SK-N-SH (cell line): ENCODE data around the gene CETP. TPM values are rescaled to one million over a fixed set of nuclear protein-coding genes. Genes with fewer than 3 reads are reported as not detected.

Experiments used
- CTCF ChIA-PET: fragments of 300-600, 350-600 bp; formaldehyde crosslinking; extraction: SDS; loops from one replicate; lab custom pipeline; 2021; lab: Yijun Ruan, JAX
- POLR2A ChIA-PET: fragments of 350-600 bp; sonication (Branson Sonifier 250); formaldehyde crosslinking; extraction: SDS; loops from one replicate; lab custom pipeline; 2020; ENCODE audit warnings: antibody characterized with exemption, inconsistent platforms; lab: Yijun Ruan, JAX
- DNase-seq: peaks from one replicate; pipeline ENCODE4 v3.0.0; 2012
- H2AFZ ChIP-seq: fragments of 200-600 bp; sonication (generic); 2 replicates; pipeline ENCODE4 v1.8.1; 2016; ENCODE audit warnings: antibody characterized with exemption, mild to moderate bottlenecking, low read depth
- H3F3A ChIP-seq: fragments of 200-600 bp; sonication (generic); replicated peaks from 2 replicates; pipeline ENCODE3; 2016; ENCODE audit warnings: antibody characterized with exemption, mild to moderate bottlenecking; ENCODE audit not compliant: insufficient read depth
- H3K27ac ChIP-seq, 2 experiments: fragments of 200-500 bp in 1 of 2; fragments of 200-600 bp in 1 of 2; sonication (Bioruptor generic) in 1 of 2; sonication (generic), shearing (Covaris generic) in 1 of 2; 2 replicates each; pipeline versions ENCODE4 v1.5.1 to v1.6.1; 2014 to 2016; ENCODE audit warnings: low read depth in 2 of 2, inconsistent platforms in 1 of 2, low read length in 1 of 2, mild to moderate bottlenecking in 1 of 2, mixed read lengths in 1 of 2
- H3K27me3 ChIP-seq: fragments of 200-600 bp; sonication (generic), shearing (Covaris generic); 2 replicates; pipeline ENCODE4 v1.6.1; 2016; ENCODE audit warnings: mixed run types; ENCODE audit not compliant: insufficient read depth
- H3K36me3 ChIP-seq, 2 experiments: fragments of 200-500 bp in 1 of 2; fragments of 200-600 bp in 1 of 2; sonication (Bioruptor generic) in 1 of 2; sonication (generic) in 1 of 2; replicated peaks in 1 of 2; 2 replicates each; pipeline versions ENCODE3 to v1.5.1; 2014 to 2016; ENCODE audit warnings: low read length in 1 of 2, mild to moderate bottlenecking in 1 of 2; ENCODE audit not compliant: insufficient read depth in 2 of 2, control insufficient read depth in 1 of 2
- H3K4me1 ChIP-seq, 2 experiments: fragments of 200-500 bp in 1 of 2; fragments of 200-600 bp in 1 of 2; sonication (Bioruptor generic) in 1 of 2; sonication (generic), shearing (Covaris generic) in 1 of 2; 2 replicates each; pipeline versions ENCODE4 v1.5.1 to v1.6.1; 2014 to 2016; ENCODE audit warnings: low read depth in 1 of 2, low read length in 1 of 2, mixed run types in 1 of 2; ENCODE audit not compliant: insufficient read depth in 2 of 2, control insufficient read depth in 1 of 2
- H3K4me2 ChIP-seq: fragments of 200-600 bp; sonication (generic), shearing (Covaris generic); 2 replicates; pipeline ENCODE4 v1.6.1; 2017; ENCODE audit warnings: mixed run types
- H3K4me3 ChIP-seq, 2 experiments: fragments of 200-500 bp in 1 of 2; fragments of 200-600 bp in 1 of 2; sonication (Bioruptor generic) in 1 of 2; sonication (generic), shearing (Covaris generic) in 1 of 2; 2 replicates each; pipeline versions ENCODE4 v1.5.1 to v1.8.1; 2014 to 2016; ENCODE audit warnings: low read depth in 2 of 2, inconsistent platforms in 1 of 2, low read length in 1 of 2, mild to moderate bottlenecking in 1 of 2, mixed read lengths in 1 of 2, moderate library complexity in 1 of 2
- H3K79me2 ChIP-seq: fragments of 200-600 bp; sonication (generic); 2 replicates; pipeline ENCODE4 v1.8.1; 2017; ENCODE audit warnings: mild to moderate bottlenecking; ENCODE audit not compliant: insufficient read depth
- H3K9ac ChIP-seq: fragments of 200-600 bp; sonication (generic); 2 replicates; pipeline ENCODE4 v1.6.1; 2017; ENCODE audit warnings: mixed run types
- H3K9me2 ChIP-seq: fragments of 200-600 bp; sonication (generic); 2 replicates; pipeline ENCODE4 v1.6.1; 2017; ENCODE audit warnings: mixed run types
- H3K9me3 ChIP-seq: fragments of 200-600 bp; sonication (generic); 2 replicates; pipeline ENCODE4 v1.6.1; 2017; ENCODE audit warnings: mixed run types, mild to moderate bottlenecking, moderate library complexity
- H4K20me1 ChIP-seq: fragments of 200-600 bp; sonication (generic); 2 replicates; pipeline ENCODE4 v1.6.1; 2017; ENCODE audit warnings: mild to moderate bottlenecking, mixed run types; ENCODE audit not compliant: insufficient read depth
- CHD2 ChIP-seq: fragments of 150-350 bp; IDR thresholded peaks from 2 replicates; pipeline ENCODE4 v1.6.1; 2018; ENCODE audit warnings: low read length; ENCODE audit not compliant: partially characterized antibody
- ELF1 ChIP-seq: IDR thresholded peaks from 2 replicates; pipeline ENCODE4 v1.4.0; 2012
- EZH2phosphoT487 ChIP-seq: fragments of 200-600 bp; sonication (generic); IDR thresholded peaks from 2 replicates; pipeline ENCODE4 v1.6.1; 2017; ENCODE audit warnings: low read depth, mixed run types, mild to moderate bottlenecking, antibody characterized with exemption, moderate library complexity, borderline replicate concordance
- FOSL2 ChIP-seq: IDR thresholded peaks from 2 replicates; pipeline ENCODE4 v1.4.0; 2012; ENCODE audit warnings: low read depth, mild to moderate bottlenecking, moderate library complexity, borderline replicate concordance
- FOXM1 ChIP-seq: IDR thresholded peaks from 2 replicates; pipeline ENCODE4 v1.4.0; 2012; ENCODE audit warnings: low read depth, mild to moderate bottlenecking
- MEF2A ChIP-seq: IDR thresholded peaks from 2 replicates; pipeline ENCODE4 v1.4.0; 2012; ENCODE audit warnings: low read depth, borderline replicate concordance
- MXI1 ChIP-seq: IDR thresholded peaks from 2 replicates; pipeline ENCODE4 v1.6.1; 2012; ENCODE audit warnings: mild to moderate bottlenecking, low read depth, low read length, improper control_type of control experiment
- NFIC ChIP-seq: IDR thresholded peaks from 2 replicates; pipeline ENCODE4 v1.4.0; 2012; ENCODE audit warnings: borderline replicate concordance
- NRF1 ChIP-seq: IDR thresholded peaks from 2 replicates; pipeline ENCODE4 v1.6.1; 2012; ENCODE audit warnings: low read depth, mild to moderate bottlenecking, low read length
- SIN3A ChIP-seq: IDR thresholded peaks from 2 replicates; pipeline ENCODE4 v1.6.1; 2012; ENCODE audit warnings: low read depth, mild to moderate bottlenecking, low read length, moderate library complexity, borderline replicate concordance
- SMC3 ChIP-seq: IDR thresholded peaks from 2 replicates; pipeline ENCODE4 v1.6.1; 2012; ENCODE audit warnings: low read depth, low read length, improper control_type of control experiment
- YY1 ChIP-seq: IDR thresholded peaks from 2 replicates; pipeline ENCODE4 v1.4.0; 2012; ENCODE audit warnings: low read depth, mild to moderate bottlenecking
- WGBS: methylation state at CpG from one replicate; pipeline ENCODE4 v1.1.6; 2017; ENCODE audit warnings: low lambda C conversion rate; 5-methylcytosine and 5-hydroxymethylcytosine counted together
- polyA plus RNA-seq, 3 experiments: library from polyadenylated mRNA; depleted of rRNA; stranded (reverse); fragments of >200 nt; gene quantifications; 2 replicates each; pipeline ENCODE4 v1.2.3, GENCODE V29; 2012
- TF ChIP-seq, protein P1 (sequence below): IDR thresholded peaks from 2 replicates; pipeline ENCODE4 v1.4.0; 2012; ENCODE audit warnings: low read depth, borderline replicate concordance
- TF ChIP-seq, protein P2 (sequence below): fragments of 150-350 bp; IDR thresholded peaks from 2 replicates; pipeline ENCODE4 v1.6.1; 2017; ENCODE audit warnings: antibody characterized with exemption, low read length, low read depth, borderline replicate concordance
- TF ChIP-seq, protein P3 (sequence below): fragments of 150-350 bp; IDR thresholded peaks from 2 replicates; pipeline ENCODE4 v1.6.1; 2016; ENCODE audit warnings: mild to moderate bottlenecking, low read depth, low read length
- TF ChIP-seq, protein P4 (sequence below): IDR thresholded peaks from 2 replicates; pipeline ENCODE4; 2012
- TF ChIP-seq, protein P5 (sequence below): IDR thresholded peaks from 2 replicates; pipeline ENCODE4 v1.6.1; 2012; ENCODE audit warnings: mild to moderate bottlenecking, low read depth, low read length, moderate library complexity

The CETP gene
- polyA plus RNA-seq, 1 of the 3 experiments (the other 2 are of a cell fraction): not detected

DNA sequence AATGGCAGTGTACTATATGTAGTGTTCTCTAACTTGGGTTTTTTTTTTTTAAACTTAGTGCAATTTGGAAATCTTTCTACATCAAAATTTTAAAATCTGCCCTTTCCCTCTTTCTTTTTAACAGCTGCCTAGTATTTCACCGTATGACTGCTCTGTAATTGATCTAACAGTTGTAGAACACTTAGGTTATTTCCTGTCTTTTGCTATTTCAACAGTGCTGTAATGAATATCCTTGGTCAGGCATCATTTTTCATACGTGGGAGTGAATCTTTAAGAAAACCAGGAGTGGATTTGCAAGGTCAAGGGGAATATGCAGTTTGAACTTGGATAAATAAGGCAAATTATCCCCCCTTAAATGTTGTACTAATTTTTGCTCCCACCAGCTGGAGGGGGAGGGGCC lies 31.5 kb downstream of the CETP start:
- no peak overlapping the region for H2AFZ ChIP-seq
- TF ChIP-seq CHD2 (no peak), MXI1 (no peak), FOXM1 (no peak), MEF2A (no peak), NFIC (no peak), EZH2phosphoT487 (no peak), NRF1 (no peak), YY1 (no peak), SIN3A (no peak), ELF1 (no peak), FOSL2 (no peak), SMC3 (no peak)
- TF ChIP-seq, protein P1, sequence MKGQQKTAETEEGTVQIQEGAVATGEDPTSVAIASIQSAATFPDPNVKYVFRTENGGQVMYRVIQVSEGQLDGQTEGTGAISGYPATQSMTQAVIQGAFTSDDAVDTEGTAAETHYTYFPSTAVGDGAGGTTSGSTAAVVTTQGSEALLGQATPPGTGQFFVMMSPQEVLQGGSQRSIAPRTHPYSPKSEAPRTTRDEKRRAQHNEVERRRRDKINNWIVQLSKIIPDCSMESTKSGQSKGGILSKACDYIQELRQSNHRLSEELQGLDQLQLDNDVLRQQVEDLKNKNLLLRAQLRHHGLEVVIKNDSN: no peak
- TF ChIP-seq, protein P2, sequence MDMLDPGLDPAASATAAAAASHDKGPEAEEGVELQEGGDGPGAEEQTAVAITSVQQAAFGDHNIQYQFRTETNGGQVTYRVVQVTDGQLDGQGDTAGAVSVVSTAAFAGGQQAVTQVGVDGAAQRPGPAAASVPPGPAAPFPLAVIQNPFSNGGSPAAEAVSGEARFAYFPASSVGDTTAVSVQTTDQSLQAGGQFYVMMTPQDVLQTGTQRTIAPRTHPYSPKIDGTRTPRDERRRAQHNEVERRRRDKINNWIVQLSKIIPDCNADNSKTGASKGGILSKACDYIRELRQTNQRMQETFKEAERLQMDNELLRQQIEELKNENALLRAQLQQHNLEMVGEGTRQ: no peak
- TF ChIP-seq, protein P3, sequence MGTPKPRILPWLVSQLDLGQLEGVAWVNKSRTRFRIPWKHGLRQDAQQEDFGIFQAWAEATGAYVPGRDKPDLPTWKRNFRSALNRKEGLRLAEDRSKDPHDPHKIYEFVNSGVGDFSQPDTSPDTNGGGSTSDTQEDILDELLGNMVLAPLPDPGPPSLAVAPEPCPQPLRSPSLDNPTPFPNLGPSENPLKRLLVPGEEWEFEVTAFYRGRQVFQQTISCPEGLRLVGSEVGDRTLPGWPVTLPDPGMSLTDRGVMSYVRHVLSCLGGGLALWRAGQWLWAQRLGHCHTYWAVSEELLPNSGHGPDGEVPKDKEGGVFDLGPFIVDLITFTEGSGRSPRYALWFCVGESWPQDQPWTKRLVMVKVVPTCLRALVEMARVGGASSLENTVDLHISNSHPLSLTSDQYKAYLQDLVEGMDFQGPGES: no peak
- TF ChIP-seq, protein P4, sequence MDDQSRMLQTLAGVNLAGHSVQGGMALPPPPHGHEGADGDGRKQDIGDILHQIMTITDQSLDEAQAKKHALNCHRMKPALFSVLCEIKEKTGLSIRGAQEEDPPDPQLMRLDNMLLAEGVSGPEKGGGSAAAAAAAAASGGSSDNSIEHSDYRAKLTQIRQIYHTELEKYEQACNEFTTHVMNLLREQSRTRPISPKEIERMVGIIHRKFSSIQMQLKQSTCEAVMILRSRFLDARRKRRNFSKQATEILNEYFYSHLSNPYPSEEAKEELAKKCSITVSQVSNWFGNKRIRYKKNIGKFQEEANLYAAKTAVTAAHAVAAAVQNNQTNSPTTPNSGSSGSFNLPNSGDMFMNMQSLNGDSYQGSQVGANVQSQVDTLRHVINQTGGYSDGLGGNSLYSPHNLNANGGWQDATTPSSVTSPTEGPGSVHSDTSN: no peak
- TF ChIP-seq, protein P5, sequence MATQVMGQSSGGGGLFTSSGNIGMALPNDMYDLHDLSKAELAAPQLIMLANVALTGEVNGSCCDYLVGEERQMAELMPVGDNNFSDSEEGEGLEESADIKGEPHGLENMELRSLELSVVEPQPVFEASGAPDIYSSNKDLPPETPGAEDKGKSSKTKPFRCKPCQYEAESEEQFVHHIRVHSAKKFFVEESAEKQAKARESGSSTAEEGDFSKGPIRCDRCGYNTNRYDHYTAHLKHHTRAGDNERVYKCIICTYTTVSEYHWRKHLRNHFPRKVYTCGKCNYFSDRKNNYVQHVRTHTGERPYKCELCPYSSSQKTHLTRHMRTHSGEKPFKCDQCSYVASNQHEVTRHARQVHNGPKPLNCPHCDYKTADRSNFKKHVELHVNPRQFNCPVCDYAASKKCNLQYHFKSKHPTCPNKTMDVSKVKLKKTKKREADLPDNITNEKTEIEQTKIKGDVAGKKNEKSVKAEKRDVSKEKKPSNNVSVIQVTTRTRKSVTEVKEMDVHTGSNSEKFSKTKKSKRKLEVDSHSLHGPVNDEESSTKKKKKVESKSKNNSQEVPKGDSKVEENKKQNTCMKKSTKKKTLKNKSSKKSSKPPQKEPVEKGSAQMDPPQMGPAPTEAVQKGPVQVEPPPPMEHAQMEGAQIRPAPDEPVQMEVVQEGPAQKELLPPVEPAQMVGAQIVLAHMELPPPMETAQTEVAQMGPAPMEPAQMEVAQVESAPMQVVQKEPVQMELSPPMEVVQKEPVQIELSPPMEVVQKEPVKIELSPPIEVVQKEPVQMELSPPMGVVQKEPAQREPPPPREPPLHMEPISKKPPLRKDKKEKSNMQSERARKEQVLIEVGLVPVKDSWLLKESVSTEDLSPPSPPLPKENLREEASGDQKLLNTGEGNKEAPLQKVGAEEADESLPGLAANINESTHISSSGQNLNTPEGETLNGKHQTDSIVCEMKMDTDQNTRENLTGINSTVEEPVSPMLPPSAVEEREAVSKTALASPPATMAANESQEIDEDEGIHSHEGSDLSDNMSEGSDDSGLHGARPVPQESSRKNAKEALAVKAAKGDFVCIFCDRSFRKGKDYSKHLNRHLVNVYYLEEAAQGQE: no peak
- TF ChIP-seq, all 33 proteins: peak for 0
- Histone ChIP-seq H3K4me1 (peaks cover 12 to 18% of the 10 kb centered on the region in 2 experiments; a peak in 2 of 4 replicates), H3K79me2 (no peaks in the 10 kb centered on the region), H3K9me2 (no peaks in the 10 kb centered on the region), H3K4me3 (no peak overlapping the region), H3K4me2 (no peak overlapping the region), H3K36me3 (no peaks in the 10 kb centered on the region), H3K27ac (no peak overlapping the region), H3K9ac (no peak overlapping the region), H4K20me1 (no peaks in the 10 kb centered on the region), H3K27me3 (no peaks in the 10 kb centered on the region), H3F3A (peaks cover 4% of the 10 kb centered on the region), H3K9me3 (no peaks in the 10 kb centered on the region)
- no peak for DNase-seq
- POLR2A ChIA-PET: no interaction called here
- CTCF ChIA-PET: interaction anchor here (0.5 kb wide), 1 partner anchor 27 kb away, joined by 3 read pairs; no protein-coding TSS in a partner anchor
- 57% methylated on average over 2 of the region's 2 CpGs for WGBS
